Neutrophil (primary cell): Measurements from ENCODE around the gene COL5A2.

Experiments used
- H3K27ac ChIP-seq: fragments of 200-600 bp; sonication (generic); 2 replicates; pipeline ENCODE4 v1.5.1; 2016; ENCODE audit warnings: mild to moderate bottlenecking, moderate library complexity
- H3K27me3 ChIP-seq: fragments of 200-600 bp; sonication (generic); 2 replicates; pipeline ENCODE4 v1.6.0; 2016; ENCODE audit warnings: mild to moderate bottlenecking
- H3K36me3 ChIP-seq: fragments of 200-600 bp; sonication (generic); 2 replicates; pipeline ENCODE4 v1.5.1; 2017
- H3K4me1 ChIP-seq, 2 experiments: fragments of 200-600 bp in 1 of 2; sonication (generic) in 1 of 2; 1 replicate in 1 of 2; 2 replicates in 1 of 2; pipeline versions ENCODE4 v1.5.1 to v1.6.1; 2013 to 2016; ENCODE audit warnings: low read depth in 1 of 2, low read length in 1 of 2, mild to moderate bottlenecking in 1 of 2, moderate library complexity in 1 of 2; ENCODE audit not compliant: control insufficient read depth in 1 of 2, insufficient read depth in 1 of 2
- H3K4me3 ChIP-seq, 2 experiments: fragments of 200-600 bp in 1 of 2; sonication (generic) in 1 of 2; 1 replicate in 1 of 2; 2 replicates in 1 of 2; pipeline ENCODE4 v1.5.1; 2013 to 2016; ENCODE audit warnings: low read depth in 1 of 2, low read length in 1 of 2, mild to moderate bottlenecking in 1 of 2, moderate library complexity in 1 of 2
- H3K9me3 ChIP-seq: fragments of 200-600 bp; sonication (generic); 2 replicates; pipeline ENCODE4 v1.5.1; 2016
- TF ChIP-seq, protein P1 (sequence below): fragments of 200-600 bp; sonication (generic); IDR thresholded peaks from 2 replicates; pipeline ENCODE4 v1.5.1; 2016; ENCODE audit warnings: antibody characterized with exemption

COL5A2 gene

DNA sequence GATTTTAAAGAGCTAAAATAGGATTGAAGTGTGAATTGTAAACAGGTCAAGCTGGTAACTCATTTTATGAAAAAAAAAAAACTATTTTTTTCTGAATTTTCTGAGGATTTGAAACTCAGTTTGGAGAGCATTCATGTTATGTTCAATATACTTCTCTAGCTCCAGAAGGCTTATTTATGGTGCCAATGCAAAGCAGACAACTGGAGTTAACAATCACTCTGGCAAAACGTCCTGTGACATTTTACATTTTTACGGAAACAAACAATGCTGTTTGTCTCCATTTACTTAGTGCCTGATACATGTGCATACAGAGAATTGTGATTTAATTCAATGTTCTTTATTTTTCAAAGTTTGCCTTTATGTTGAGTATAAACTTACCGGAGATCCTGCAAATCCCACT is 96.0 kb downstream of the COL5A2 start:
- H3K4me1 ChIP-seq = no peaks in the 10 kb centered on the region
- TF ChIP-seq, protein P1, sequence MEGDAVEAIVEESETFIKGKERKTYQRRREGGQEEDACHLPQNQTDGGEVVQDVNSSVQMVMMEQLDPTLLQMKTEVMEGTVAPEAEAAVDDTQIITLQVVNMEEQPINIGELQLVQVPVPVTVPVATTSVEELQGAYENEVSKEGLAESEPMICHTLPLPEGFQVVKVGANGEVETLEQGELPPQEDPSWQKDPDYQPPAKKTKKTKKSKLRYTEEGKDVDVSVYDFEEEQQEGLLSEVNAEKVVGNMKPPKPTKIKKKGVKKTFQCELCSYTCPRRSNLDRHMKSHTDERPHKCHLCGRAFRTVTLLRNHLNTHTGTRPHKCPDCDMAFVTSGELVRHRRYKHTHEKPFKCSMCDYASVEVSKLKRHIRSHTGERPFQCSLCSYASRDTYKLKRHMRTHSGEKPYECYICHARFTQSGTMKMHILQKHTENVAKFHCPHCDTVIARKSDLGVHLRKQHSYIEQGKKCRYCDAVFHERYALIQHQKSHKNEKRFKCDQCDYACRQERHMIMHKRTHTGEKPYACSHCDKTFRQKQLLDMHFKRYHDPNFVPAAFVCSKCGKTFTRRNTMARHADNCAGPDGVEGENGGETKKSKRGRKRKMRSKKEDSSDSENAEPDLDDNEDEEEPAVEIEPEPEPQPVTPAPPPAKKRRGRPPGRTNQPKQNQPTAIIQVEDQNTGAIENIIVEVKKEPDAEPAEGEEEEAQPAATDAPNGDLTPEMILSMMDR = no peak
- no peaks in the 10 kb centered on the region for H3K36me3 ChIP-seq
- no peak overlapping the region for H3K4me3 ChIP-seq
- no peaks in the 10 kb centered on the region for H3K27me3 ChIP-seq
- no peak overlapping the region for H3K27ac ChIP-seq
- no peaks in the 10 kb centered on the region for H3K9me3 ChIP-seq

DNA sequence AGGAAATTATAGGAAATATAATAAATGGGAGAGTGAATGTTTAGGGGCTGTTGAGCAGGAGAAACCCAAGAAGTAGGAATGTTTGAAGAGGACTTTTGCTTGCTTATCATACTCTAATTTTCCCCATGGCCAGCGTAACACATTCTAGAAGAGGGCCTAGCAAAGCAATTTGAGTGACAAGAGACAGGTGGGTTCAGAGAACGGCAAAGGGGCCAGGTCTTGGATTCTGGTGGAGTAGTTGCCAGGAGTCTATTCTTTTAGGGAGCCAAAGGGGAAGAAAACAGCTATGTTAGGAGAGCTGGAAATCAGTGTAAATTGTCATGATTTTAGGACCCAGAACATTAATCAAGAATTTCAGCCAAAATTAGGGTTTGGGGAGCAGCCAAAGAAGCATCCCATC is 96.5 kb downstream of the COL5A2 start:
- H3K27ac ChIP-seq = no peak overlapping the region
- no peak overlapping the region for H3K4me3 ChIP-seq
- H3K27me3 ChIP-seq = no peaks in the 10 kb centered on the region
- no peaks in the 10 kb centered on the region for H3K4me1 ChIP-seq
- H3K9me3 ChIP-seq = no peaks in the 10 kb centered on the region
- no peaks in the 10 kb centered on the region for H3K36me3 ChIP-seq
- TF ChIP-seq, protein P1 = no peak

DNA sequence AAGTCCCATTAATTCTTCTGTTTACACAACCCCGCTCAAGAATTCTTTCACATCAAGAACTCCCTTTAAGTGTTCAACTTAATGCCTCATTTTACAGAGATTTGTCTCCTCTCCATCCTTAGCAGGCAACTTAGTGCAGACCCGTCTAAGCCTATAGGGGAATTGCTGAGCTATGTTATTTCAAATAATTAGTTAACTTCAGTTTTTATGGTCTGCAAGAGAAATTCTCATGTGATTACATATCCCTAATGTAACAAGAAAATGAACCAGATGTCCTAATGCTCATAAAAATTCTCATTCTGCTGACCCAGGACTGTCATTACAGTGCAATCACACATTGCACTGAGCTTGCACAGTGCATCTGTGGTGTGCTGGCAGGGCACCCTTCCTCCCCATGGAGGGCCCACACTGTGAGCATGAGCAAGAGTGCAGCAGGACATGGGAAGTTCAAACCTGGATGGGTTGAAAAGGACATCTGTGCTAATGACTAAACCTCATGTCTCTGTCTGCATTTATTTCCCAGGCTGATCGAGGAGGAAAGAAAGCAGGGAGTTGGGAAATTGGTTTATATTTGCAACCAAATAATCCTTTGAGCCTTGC is 97.1 kb downstream of the COL5A2 start:
- Histone ChIP-seq H3K27ac (no peak overlapping the region), H3K4me1 (no peaks in the 10 kb centered on the region), H3K36me3 (no peaks in the 10 kb centered on the region), H3K4me3 (no peak overlapping the region), H3K9me3 (no peaks in the 10 kb centered on the region), H3K27me3 (no peaks in the 10 kb centered on the region)
- TF ChIP-seq, protein P1 = no peak

DNA sequence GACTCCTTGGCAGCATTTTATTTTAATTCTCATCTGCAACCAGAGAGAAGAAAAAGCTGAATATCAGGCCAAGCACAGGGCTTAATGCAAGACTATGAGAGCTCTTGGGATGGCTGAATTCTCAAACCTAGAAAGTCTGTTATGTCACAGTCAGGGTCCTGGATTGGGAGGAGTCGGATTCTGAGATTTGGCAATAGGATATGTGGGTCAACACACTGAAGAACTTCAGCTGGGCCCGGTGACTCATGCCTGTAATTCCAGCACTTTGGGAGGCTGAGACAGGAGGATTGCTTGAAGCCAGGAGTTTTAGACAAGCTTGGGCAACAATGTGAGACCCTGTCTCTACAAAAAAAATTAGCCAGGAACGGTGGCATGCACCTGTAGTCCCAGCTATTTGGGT is 103.0 kb downstream of the COL5A2 start:
- TF ChIP-seq, protein P1 = no peak
- Histone ChIP-seq H3K27ac (no peak overlapping the region), H3K27me3 (no peaks in the 10 kb centered on the region), H3K4me3 (no peak overlapping the region), H3K36me3 (no peaks in the 10 kb centered on the region), H3K4me1 (no peaks in the 10 kb centered on the region), H3K9me3 (no peaks in the 10 kb centered on the region)

DNA sequence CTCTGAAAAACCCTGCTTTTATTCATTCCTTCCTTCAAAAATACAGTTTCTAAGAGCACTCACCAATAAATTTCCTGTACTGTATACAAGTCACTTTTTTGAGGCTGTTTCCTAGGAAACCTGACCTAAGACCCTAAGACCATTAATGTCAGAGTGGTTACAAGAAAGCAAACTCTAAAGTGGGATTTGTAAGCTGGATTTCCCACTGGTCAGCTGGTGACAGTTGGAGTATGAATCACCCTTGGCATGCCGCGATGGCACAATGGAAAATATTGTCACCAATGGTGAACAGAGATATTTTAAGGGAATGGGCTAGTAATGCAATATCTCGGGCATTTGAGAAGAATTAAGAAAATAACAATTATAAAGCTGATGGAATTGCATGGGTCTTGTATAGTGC is 103.4 kb downstream of the COL5A2 start:
- Histone ChIP-seq H3K36me3 (no peaks in the 10 kb centered on the region), H3K27ac (no peak overlapping the region), H3K4me1 (no peaks in the 10 kb centered on the region), H3K9me3 (no peaks in the 10 kb centered on the region), H3K4me3 (no peak overlapping the region), H3K27me3 (no peaks in the 10 kb centered on the region)
- TF ChIP-seq, protein P1 = no peak

DNA sequence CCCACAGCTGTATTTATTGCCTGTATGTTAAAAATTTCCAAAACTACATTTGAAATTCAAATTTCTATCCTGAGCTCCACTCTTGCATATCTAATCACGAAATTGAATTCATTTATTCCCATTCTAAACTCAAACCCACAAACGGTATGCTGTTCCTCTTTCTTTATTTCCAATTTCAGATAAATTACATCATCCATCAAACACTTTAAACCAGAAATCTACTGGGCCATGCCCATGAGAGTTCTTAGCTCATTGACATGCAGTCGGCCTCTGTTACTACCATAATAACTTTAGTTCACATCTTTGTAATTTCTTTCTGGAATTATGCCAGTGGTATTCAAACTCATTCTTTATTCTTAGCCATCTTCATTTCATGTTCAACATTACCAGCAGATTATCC is 105.1 kb downstream of the COL5A2 start:
- H3K4me3 ChIP-seq = no peak overlapping the region
- H3K4me1 ChIP-seq = no peaks in the 10 kb centered on the region
- TF ChIP-seq, protein P1 = no peak
- H3K9me3 ChIP-seq = no peaks in the 10 kb centered on the region
- no peaks in the 10 kb centered on the region for H3K36me3 ChIP-seq
- no peak overlapping the region for H3K27ac ChIP-seq
- no peaks in the 10 kb centered on the region for H3K27me3 ChIP-seq
